ENCODE results near the gene GLTP.
A peak's percentile ranks its signal among the peaks of the same experiment; 100 is the strongest.
"Not testable (repeated sequence)": the region's sequence is repeated elsewhere in the genome, so short reads cannot be mapped to it uniquely, and the experiment has no call there.

GLTP gene

GRCh38 chr12:109868182-109869051 is 11.9 kb downstream of the GLTP start:
- Mint-ChIP-seq H3K4me3 (no peak overlapping the region), H3K4me1 (peaks cover 10% of the 10 kb centered on the region), H3K27me3 (ENCODE audit: low read depth) (no peaks in the 10 kb centered on the region), H3K9me3 (no peaks in the 10 kb centered on the region), H3K36me3 (ENCODE audit: low read depth) (peaks cover 5% of the 10 kb centered on the region), H3K27ac (no peak overlapping the region)
- TF ChIP-seq, protein P1, sequence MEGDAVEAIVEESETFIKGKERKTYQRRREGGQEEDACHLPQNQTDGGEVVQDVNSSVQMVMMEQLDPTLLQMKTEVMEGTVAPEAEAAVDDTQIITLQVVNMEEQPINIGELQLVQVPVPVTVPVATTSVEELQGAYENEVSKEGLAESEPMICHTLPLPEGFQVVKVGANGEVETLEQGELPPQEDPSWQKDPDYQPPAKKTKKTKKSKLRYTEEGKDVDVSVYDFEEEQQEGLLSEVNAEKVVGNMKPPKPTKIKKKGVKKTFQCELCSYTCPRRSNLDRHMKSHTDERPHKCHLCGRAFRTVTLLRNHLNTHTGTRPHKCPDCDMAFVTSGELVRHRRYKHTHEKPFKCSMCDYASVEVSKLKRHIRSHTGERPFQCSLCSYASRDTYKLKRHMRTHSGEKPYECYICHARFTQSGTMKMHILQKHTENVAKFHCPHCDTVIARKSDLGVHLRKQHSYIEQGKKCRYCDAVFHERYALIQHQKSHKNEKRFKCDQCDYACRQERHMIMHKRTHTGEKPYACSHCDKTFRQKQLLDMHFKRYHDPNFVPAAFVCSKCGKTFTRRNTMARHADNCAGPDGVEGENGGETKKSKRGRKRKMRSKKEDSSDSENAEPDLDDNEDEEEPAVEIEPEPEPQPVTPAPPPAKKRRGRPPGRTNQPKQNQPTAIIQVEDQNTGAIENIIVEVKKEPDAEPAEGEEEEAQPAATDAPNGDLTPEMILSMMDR (IDR thresholded peaks at IDR 0.05; ENCODE audit: unreplicated experiment in 3 of 3) = no peak

DNA sequence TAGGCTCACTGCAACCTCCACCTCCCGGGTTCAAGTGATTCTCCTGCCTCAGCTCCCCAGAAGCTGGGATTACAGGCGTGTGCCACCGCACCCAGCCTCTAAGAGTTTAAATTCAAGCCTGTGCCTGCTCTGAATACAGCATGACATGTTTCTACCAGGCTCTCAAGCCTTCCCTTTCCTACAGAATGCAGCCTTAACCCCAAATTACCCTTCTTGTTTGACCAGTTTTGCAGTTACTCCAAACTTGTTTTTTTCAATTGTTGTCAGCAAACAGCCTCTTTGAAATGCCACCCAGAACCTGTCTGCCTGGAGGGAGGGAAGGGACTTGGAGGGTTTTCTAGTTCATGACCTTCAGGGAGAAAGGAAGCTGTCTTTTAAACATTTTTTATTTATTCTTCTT is 15.4 kb downstream of the GLTP start:
- H3K4me3 Mint-ChIP-seq = no peak overlapping the region
- TF ChIP-seq, protein P1 (IDR thresholded peaks at IDR 0.05; ENCODE audit: unreplicated experiment in 3 of 3) = no peak
- H3K9me3 Mint-ChIP-seq = no peaks in the 10 kb centered on the region

DNA sequence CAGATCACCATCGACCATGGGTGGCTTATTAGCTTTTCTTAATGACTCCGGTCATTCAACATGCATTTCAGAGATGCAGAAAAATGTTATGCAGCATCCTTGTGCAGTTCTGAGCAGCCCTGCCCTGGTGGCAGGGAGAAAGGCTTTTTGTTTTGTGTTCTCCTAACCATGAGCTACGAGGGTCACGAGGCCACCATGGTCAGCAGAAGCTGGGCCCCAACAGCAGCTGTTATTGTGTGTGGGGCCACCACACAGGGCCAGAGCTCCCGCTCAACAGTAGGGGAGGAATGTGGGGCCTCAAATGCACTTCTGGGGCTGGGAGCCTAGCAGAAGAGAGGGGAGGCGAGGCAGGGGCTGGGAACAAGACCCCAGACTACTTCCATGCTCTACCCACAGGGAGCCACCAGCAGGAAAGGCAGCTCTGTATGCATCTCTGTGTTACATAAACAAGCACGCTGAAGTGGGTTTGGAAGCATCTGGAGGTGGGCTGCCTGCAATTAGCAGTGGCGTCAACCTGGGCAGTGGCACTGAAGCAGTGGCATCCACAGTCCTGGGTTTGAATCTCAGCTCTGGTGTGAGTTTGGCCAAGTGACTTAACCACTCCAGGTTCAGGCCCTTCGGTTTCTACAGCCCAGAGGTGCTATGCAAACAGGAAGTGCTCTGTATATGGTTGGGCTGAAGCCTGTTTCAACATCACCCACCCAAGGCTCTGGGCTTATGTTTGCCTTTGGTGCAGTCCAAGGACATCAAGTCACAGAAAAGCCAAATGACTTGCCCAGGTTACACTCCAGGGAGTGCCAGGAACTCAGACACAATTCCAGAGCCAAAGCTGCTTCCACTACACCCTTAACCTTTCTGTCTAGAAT is 16.3 kb downstream of the GLTP start:
- no peak overlapping the region for H3K4me3 Mint-ChIP-seq
- H3K9me3 Mint-ChIP-seq = no peaks in the 10 kb centered on the region
- no peaks in the 10 kb centered on the region for H3K36me3 Mint-ChIP-seq (ENCODE audit: low read depth)
- no peaks in the 10 kb centered on the region for H3K27me3 Mint-ChIP-seq (ENCODE audit: low read depth)
- TF ChIP-seq, protein P1 (IDR thresholded peaks at IDR 0.05; ENCODE audit: unreplicated experiment in 3 of 3) = no peak
- H3K27ac Mint-ChIP-seq = peak overlapping the region; percentile 64 to 94 (median 73)
- peaks cover 12% of the 10 kb centered on the region for H3K4me1 Mint-ChIP-seq

More for the DNA sequence above, 15.4 kb downstream of the GLTP start:
- Mint-ChIP-seq H3K27ac (peak overlapping the region; percentile 73 to 94 (median 77)), H3K27me3 (ENCODE audit: low read depth) (no peaks in the 10 kb centered on the region), H3K4me1 (peaks cover 12% of the 10 kb centered on the region), H3K36me3 (ENCODE audit: low read depth) (no peaks in the 10 kb centered on the region)

GRCh38 chr12:109862491-109862890 is 17.9 kb downstream of the GLTP start:
- H3K27me3 Mint-ChIP-seq (ENCODE audit: low read depth); H3K27ac Mint-ChIP-seq; H3K36me3 Mint-ChIP-seq (ENCODE audit: low read depth); H3K4me3 Mint-ChIP-seq; H3K9me3 Mint-ChIP-seq: not testable (repeated sequence)
- H3K4me1 Mint-ChIP-seq = peaks cover 12% of the 10 kb centered on the region

DNA sequence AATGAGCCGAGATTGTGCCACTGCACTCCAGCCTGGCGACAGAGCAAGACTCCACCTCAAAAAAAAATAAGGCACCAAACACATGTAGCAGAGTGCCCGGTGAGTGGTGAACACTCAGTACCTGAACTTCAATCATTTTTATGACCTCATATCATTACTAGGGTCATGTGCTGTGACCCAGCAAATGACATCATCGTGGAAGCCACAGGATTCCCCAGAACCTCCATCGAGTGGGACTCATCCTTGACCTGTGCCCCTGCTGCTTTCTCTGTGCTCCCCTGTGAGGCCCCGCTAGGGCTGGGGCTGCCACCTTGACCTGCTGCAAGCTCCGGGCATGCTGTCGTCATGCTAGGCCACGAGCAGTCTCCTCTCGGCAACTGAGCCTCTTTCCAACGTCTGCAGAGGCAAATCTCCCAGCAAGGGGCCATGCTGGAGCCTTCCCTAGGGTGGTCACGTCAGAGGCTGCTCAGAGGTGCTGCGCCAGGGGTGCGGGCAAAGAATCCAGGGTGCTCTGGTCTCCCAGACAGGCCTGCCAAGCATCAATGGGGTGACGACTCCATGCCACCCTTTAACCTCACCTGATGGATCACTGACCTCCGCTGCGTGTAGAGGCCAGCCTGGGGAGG is 18.5 kb downstream of the GLTP start:
- Mint-ChIP-seq H3K4me1 (peaks cover 12% of the 10 kb centered on the region), H3K36me3 (ENCODE audit: low read depth) (peaks cover 4% of the 10 kb centered on the region), H3K27ac (peak overlapping the region in 1 of 3 experiments; percentile 33), H3K4me3 (no peak overlapping the region), H3K9me3 (no peaks in the 10 kb centered on the region), H3K27me3 (ENCODE audit: low read depth) (no peaks in the 10 kb centered on the region)
- TF ChIP-seq, protein P1 (IDR thresholded peaks at IDR 0.05; ENCODE audit: unreplicated experiment in 3 of 3) = no peak

GRCh38 chr12:109860977-109861376 is 19.4 kb downstream of the GLTP start:
- H3K4me1 Mint-ChIP-seq = peaks cover 12% of the 10 kb centered on the region
- H3K9me3 Mint-ChIP-seq = no peaks in the 10 kb centered on the region
- H3K27ac Mint-ChIP-seq = peak overlapping the region in 1 of 3 experiments; percentile 61
- no peaks in the 10 kb centered on the region for H3K27me3 Mint-ChIP-seq (ENCODE audit: low read depth)
- H3K4me3 Mint-ChIP-seq = no peak overlapping the region
- peaks cover 4% of the 10 kb centered on the region for H3K36me3 Mint-ChIP-seq (ENCODE audit: low read depth)
- TF ChIP-seq, protein P1 (IDR thresholded peaks at IDR 0.05; ENCODE audit: unreplicated experiment in 3 of 3) = no peak

Measured in nephron (organoid).